CD4-positive, CD25-positive, alpha-beta regulatory T cell (primary cell): ENCODE measurements around the gene SHC2. TPM values are rescaled to one million over a fixed set of nuclear protein-coding genes. Genes with fewer than 3 reads are reported as not detected.

ENCODE experiments used
- ATAC-seq, 2 donors: fragments of 150-1000 bp; cut with Tn5 transposase; one replicate each; pipeline ENCODE4 v1.10.0; 2021; ENCODE audit warnings: low read depth in 2 of 2, moderate number of reproducible peaks in 2 of 2, moderate library complexity in 1 of 2
- DNase-seq, 3 donors: peaks; one replicate each; pipeline versions ENCODE4 v3.0.0 to v3.0.0-alpha.2; 2012 to 2022; ENCODE audit warnings: mixed read lengths in 1 of 3
- H3K27ac ChIP-seq: one replicate; pipeline ENCODE4 v1.7.0; 2013; ENCODE audit warnings: mild to moderate bottlenecking, low read length; ENCODE audit not compliant: insufficient read depth, poor library complexity, severe bottlenecking
- H3K27me3 ChIP-seq: one replicate; pipeline ENCODE4 v1.7.0; 2013; ENCODE audit warnings: low read length; ENCODE audit not compliant: control insufficient read depth, insufficient read depth
- H3K36me3 ChIP-seq: one replicate; pipeline ENCODE4 v1.7.0; 2013; ENCODE audit warnings: mild to moderate bottlenecking, low read length, moderate library complexity; ENCODE audit not compliant: control insufficient read depth, insufficient read depth
- H3K4me1 ChIP-seq: 2 replicates; pipeline ENCODE4 v1.7.0; 2013; ENCODE audit warnings: mild to moderate bottlenecking, low read length; ENCODE audit not compliant: insufficient read depth, control insufficient read depth, poor library complexity, severe bottlenecking
- H3K4me3 ChIP-seq: one replicate; pipeline ENCODE4 v1.7.0; 2013; ENCODE audit warnings: low read depth, mild to moderate bottlenecking, low read length, moderate library complexity
- H3K9me3 ChIP-seq, 2 experiments: 1 replicate in 1 of 2; 2 replicates in 1 of 2; pipeline ENCODE4 v1.7.0; 2013; ENCODE audit warnings: low read length in 2 of 2, mild to moderate bottlenecking in 1 of 2, moderate library complexity in 1 of 2; ENCODE audit not compliant: control insufficient read depth in 2 of 2
- H3K27ac Mint-ChIP-seq, 3 donors: one replicate each; pipeline ENCODE4 v1.8.0; 2020 to 2022; ENCODE audit warnings: mild to moderate bottlenecking in 3 of 3, mixed read lengths in 3 of 3, moderate library complexity in 2 of 3
- H3K27me3 Mint-ChIP-seq: one replicate; pipeline ENCODE4 v1.8.0; 2022; ENCODE audit warnings: mild to moderate bottlenecking, mixed read lengths
- H3K36me3 Mint-ChIP-seq: one replicate; pipeline ENCODE4 v1.8.0; 2020; ENCODE audit warnings: mixed read lengths
- H3K4me1 Mint-ChIP-seq, 4 donors: one replicate each; pipeline ENCODE4 v1.8.0; 2020 to 2022; ENCODE audit warnings: mixed read lengths in 4 of 4, mild to moderate bottlenecking in 1 of 4
- H3K4me3 Mint-ChIP-seq, 4 donors: one replicate each; pipeline ENCODE4 v1.8.0; 2020 to 2022; ENCODE audit warnings: mild to moderate bottlenecking in 4 of 4, mixed read lengths in 4 of 4, moderate library complexity in 3 of 4
- H3K9me3 Mint-ChIP-seq, 7 donors: one replicate each; pipeline ENCODE4 v1.8.0; 2020 to 2022; ENCODE audit warnings: mixed read lengths in 7 of 7, mild to moderate bottlenecking in 3 of 7, moderate library complexity in 2 of 7
- polyA plus RNA-seq, 4 donors: library from polyadenylated mRNA; unstranded; fragments of 300-500 nt; fragmentation: Illumina TruSeq; gene quantifications; one replicate each; pipeline ENCODE4 v1.2.3, GENCODE V29; 2021
- total RNA-seq: library from RNA; stranded (reverse); gene quantifications from one replicate; pipeline ENCODE4 v1.2.3, GENCODE V29; 2022

The SHC2 gene
- total and polyA plus RNA-seq, 5 donors from 2014 or later: not detected

DNA sequence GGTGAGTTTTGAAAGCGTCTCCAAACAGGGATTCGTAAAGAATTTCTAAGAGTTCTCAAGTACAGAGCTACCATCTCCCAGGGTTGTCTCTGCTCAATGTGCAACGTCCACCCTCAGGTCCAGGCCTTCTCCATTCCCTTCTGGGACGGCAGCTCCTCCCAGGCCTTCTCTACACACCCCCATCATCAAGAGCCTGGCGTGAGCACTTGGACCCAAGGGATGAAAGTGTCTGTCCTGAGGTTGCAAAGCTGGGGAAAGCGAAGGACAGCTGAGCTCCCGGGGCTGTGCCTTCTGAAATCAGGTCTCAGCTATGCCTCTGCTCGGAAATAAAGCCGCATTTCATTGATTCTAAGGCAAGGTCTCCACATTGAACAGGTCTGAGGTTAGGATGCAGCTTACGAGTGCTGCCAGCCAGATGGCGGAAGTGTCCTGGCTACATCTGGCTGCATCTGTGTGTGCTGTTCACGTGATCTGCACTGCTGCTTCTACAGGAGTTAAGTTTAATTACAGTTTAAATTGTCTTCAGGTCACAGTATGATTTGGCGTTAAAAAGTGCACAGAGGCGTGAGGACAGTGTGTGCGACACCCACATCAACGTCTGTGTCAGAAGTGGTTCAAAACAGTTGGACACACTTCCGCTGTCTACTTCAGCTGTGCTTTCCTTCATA, 89.2 kb downstream of the SHC2 start:
- ATAC-seq (no peak), DNase-seq (no peak)
- peaks cover 5% of the 10 kb centered on the region for H3K27me3 Mint-ChIP-seq
- no peaks in the 10 kb centered on the region for H3K4me1 Mint-ChIP-seq
- H3K4me3 ChIP-seq: no peak overlapping the region
- no peaks in the 10 kb centered on the region for H3K4me1 ChIP-seq
- H3K27ac Mint-ChIP-seq: no peak overlapping the region
- no peaks in the 10 kb centered on the region for H3K27me3 ChIP-seq
- H3K27ac ChIP-seq: no peak overlapping the region
- H3K4me3 Mint-ChIP-seq: no peak overlapping the region
- no peaks in the 10 kb centered on the region for H3K9me3 ChIP-seq
- peaks cover 0 to 2% (median 0%) of the 10 kb centered on the region in 7 donors for H3K9me3 Mint-ChIP-seq
- H3K36me3 Mint-ChIP-seq: no peaks in the 10 kb centered on the region
- no peaks in the 10 kb centered on the region for H3K36me3 ChIP-seq

DNA sequence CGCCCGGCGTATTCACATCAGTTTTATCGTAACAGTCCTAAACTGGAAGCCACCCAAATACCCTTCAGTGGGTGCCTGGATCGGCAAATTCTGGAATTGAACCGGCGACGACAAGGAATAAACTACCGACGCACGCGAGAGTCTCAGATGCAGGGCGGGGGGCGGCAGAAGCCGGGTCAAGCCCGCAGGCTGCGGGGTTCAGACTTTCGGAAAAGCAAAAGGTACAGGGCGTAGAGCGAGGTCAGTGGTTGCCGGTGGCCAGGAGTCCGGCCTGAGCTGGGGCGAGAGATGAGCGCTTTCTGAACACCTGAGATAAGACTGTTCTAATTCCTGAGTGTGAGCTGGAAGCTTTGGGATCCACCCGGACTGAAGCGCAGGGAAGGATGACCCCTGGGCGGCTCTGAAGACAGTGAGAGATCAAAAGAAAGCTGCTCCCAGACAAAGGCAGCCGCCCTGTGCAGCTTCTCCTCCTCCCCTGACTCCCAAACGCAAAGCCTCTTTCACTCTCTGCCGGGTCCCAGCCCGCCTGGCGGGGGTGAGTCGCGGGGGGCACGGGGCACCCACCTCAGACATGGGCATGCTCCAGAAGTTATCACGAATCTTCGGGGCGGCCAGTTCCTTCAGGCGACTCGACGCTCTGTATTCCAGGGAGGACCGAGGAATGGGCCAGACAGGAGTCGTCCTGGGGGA, 90.0 kb downstream of the SHC2 start:
- H3K4me3 Mint-ChIP-seq: no peak overlapping the region
- Histone ChIP-seq H3K4me1 (no peaks in the 10 kb centered on the region), H3K9me3 (no peaks in the 10 kb centered on the region), H3K27ac (no peak overlapping the region), H3K27me3 (no peaks in the 10 kb centered on the region), H3K36me3 (no peaks in the 10 kb centered on the region), H3K4me3 (no peak overlapping the region)
- H3K27ac Mint-ChIP-seq: peak overlapping the region in 1 of 3 donors; percentile 43
- H3K9me3 Mint-ChIP-seq: peaks cover 0 to 2% (median 0%) of the 10 kb centered on the region in 7 donors
- H3K36me3 Mint-ChIP-seq: no peaks in the 10 kb centered on the region
- no peak for DNase-seq
- ATAC-seq: no peak
- H3K4me1 Mint-ChIP-seq: no peaks in the 10 kb centered on the region
- peaks cover under 1% of the 10 kb centered on the region for H3K27me3 Mint-ChIP-seq

DNA sequence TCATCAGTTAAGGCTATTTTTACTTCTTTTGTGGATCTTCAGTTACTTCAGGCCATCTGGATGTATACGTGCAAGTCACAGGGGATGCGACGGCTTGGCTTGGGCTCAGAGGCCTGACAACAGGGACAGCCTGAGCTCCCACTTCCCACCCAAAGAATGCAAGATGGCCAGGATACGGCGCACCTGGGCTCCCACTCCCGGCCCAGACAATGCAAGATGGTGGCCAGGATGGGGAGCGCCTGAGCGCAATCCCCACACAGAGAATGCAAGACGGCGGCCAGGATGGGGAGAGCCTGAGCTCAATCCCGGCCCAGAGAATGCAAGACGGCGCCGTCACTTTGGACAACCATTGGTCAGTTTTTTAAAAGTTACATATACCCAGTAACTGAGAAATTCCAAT, 91.0 kb downstream of the SHC2 start:
- H3K4me3 ChIP-seq: no peak overlapping the region

DNA sequence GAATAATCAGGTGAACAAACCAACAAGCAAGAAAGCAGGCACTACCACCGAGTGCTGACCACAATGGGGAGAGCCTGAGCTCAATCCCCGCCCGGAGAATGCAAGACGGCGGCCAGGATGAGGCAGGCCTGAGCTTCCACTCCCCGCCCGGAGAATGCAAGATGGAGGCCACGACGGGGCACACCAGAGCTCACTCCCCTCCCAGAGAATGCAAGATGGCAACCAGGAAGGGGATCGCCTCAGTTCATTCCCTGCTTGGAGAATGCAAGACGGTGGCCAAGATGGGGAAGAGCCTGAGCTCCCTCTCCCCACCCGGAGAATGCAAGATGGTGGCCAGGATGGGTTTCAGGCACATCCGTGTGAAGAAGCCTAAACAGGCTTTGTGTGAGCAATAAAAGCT, 91.6 kb downstream of the SHC2 start:
- H3K4me3 Mint-ChIP-seq: no peak overlapping the region
- Histone ChIP-seq H3K4me1 (no peaks in the 10 kb centered on the region), H3K9me3 (no peaks in the 10 kb centered on the region), H3K27me3 (no peaks in the 10 kb centered on the region), H3K27ac (no peak overlapping the region), H3K36me3 (no peaks in the 10 kb centered on the region), H3K4me3 (no peak overlapping the region)
- peaks cover 0 to 2% (median 0%) of the 10 kb centered on the region in 7 donors for H3K9me3 Mint-ChIP-seq
- DNase-seq (no peak), ATAC-seq (no peak)
- H3K4me1 Mint-ChIP-seq: no peaks in the 10 kb centered on the region
- no peak overlapping the region for H3K27ac Mint-ChIP-seq
- no peaks in the 10 kb centered on the region for H3K27me3 Mint-ChIP-seq
- H3K36me3 Mint-ChIP-seq: no peaks in the 10 kb centered on the region

More for the DNA sequence above, 91.0 kb downstream of the SHC2 start:
- peaks cover 0 to 2% (median 0%) of the 10 kb centered on the region in 7 donors for H3K9me3 Mint-ChIP-seq
- H3K4me1 ChIP-seq: no peaks in the 10 kb centered on the region
- no peaks in the 10 kb centered on the region for H3K36me3 ChIP-seq
- H3K27me3 Mint-ChIP-seq: no peaks in the 10 kb centered on the region
- H3K4me1 Mint-ChIP-seq: no peaks in the 10 kb centered on the region
- ATAC-seq (no peak), DNase-seq (no peak)
- no peak overlapping the region for H3K27ac ChIP-seq
- no peak overlapping the region for H3K4me3 Mint-ChIP-seq
- H3K27ac Mint-ChIP-seq: no peak overlapping the region
- no peaks in the 10 kb centered on the region for H3K9me3 ChIP-seq
- no peaks in the 10 kb centered on the region for H3K27me3 ChIP-seq
- no peaks in the 10 kb centered on the region for H3K36me3 Mint-ChIP-seq

DNA sequence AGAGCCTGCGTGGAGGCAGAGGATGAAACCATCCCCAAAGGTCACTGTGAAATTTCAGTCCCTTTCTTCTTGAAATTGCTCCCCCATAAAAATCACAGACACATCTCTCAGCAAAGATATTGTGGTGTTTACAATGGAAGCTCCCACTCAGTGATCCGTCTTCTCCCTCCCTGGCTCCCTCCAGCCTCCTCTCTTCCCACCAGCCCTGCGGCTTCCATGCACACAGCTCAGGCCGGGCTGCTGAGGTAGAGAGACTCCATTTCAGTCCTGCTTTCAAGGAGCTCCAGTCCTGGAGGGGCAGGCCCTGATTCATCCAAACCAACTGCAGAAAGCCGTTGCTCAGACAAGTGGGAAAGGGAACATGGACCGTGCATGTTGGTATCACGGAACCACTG, 92.2 kb downstream of the SHC2 start:
- Histone ChIP-seq H3K4me3 (no peak overlapping the region), H3K27me3 (no peaks in the 10 kb centered on the region), H3K36me3 (no peaks in the 10 kb centered on the region), H3K27ac (no peak overlapping the region), H3K9me3 (no peaks in the 10 kb centered on the region), H3K4me1 (no peaks in the 10 kb centered on the region)
- H3K27ac Mint-ChIP-seq: no peak overlapping the region
- H3K4me1 Mint-ChIP-seq: no peaks in the 10 kb centered on the region
- H3K36me3 Mint-ChIP-seq: no peaks in the 10 kb centered on the region
- no peak for ATAC-seq
- H3K4me3 Mint-ChIP-seq: no peak overlapping the region
- no peak for DNase-seq
- H3K9me3 Mint-ChIP-seq: peaks cover 0 to 2% (median 0%) of the 10 kb centered on the region in 7 donors
- no peaks in the 10 kb centered on the region for H3K27me3 Mint-ChIP-seq

DNA sequence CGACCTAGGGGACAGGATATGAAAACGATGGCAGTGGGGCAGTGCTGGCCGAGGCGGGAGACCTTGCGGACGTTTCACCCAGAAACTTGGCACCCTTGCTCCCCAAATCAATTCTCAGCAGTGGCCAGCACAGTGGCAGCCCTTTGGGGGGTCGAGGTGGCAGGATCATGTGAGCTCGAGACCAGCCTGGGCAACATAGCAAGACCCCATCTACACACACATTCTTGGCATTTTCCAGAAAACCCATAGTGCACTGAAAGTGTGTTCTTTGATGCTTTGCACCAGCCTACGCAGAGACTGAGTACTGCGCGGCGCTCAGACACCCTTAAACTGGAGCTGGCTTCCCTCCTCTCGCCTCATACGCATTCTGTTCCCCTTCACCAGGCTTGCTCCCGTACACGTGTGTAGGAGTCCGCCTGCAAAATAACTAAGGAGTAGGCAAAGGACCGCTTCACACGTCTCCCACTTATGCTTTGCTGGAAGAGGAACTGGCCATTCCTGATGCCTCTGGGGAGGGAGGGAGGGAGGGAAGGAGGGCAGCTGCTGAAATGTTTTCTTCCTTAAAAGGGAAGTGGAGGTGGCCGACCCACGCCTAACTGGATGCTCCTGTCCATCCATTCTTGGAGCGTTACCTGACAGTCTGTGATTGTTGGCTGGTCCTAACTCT, 92.7 kb downstream of the SHC2 start:
- Mint-ChIP-seq H3K4me1 (no peaks in the 10 kb centered on the region), H3K9me3 (peaks cover 0 to 2% (median 0%) of the 10 kb centered on the region in 7 donors), H3K27ac (peak overlapping the region in 1 of 3 donors; percentile 26), H3K4me3 (no peak overlapping the region), H3K27me3 (no peaks in the 10 kb centered on the region), H3K36me3 (no peaks in the 10 kb centered on the region)
- ATAC-seq: no peak
- Histone ChIP-seq H3K4me1 (no peaks in the 10 kb centered on the region), H3K27ac (no peak overlapping the region), H3K9me3 (no peaks in the 10 kb centered on the region), H3K36me3 (no peaks in the 10 kb centered on the region), H3K27me3 (no peaks in the 10 kb centered on the region), H3K4me3 (no peak overlapping the region)
- no peak for DNase-seq

DNA sequence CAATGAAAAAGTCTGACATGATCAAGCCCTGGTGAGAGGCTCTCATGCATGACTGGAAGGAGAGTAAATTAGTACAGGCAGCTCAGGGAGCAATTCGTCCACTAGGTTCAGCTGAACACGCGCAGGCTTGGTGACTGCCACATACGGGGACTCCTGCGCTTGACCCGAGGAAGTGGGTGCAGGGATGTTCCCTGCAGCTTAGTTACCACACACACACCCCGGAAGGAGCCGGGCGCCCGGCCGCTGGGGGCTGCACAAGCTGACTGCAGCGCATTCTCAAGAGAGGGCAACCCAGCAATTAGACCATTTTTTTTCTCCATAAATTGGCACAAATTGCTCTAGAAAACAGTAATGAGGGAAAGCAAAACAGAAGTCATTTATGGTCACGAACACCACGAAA, 93.3 kb downstream of the SHC2 start:
- H3K4me3 Mint-ChIP-seq: no peak overlapping the region
- Histone ChIP-seq H3K27me3 (no peaks in the 10 kb centered on the region), H3K27ac (no peak overlapping the region), H3K4me3 (no peak overlapping the region), H3K9me3 (no peaks in the 10 kb centered on the region), H3K36me3 (no peaks in the 10 kb centered on the region), H3K4me1 (no peaks in the 10 kb centered on the region)
- H3K9me3 Mint-ChIP-seq: peaks cover 0 to 2% (median 0%) of the 10 kb centered on the region in 7 donors
- H3K27me3 Mint-ChIP-seq: no peaks in the 10 kb centered on the region
- DNase-seq (no peak), ATAC-seq (no peak)
- no peaks in the 10 kb centered on the region for H3K36me3 Mint-ChIP-seq
- peak overlapping the region in 1 of 3 donors; percentile 26 for H3K27ac Mint-ChIP-seq
- no peaks in the 10 kb centered on the region for H3K4me1 Mint-ChIP-seq
